KBM-7 (cell line): Measurements from ENCODE around the gene ISCA2.

Experiments used
- DNase-seq: peaks from one replicate; pipeline ENCODE4 v3.0.0-alpha.2; 2015
- in situ Hi-C: fragments of 300-500 bp; cut with MboI; formaldehyde crosslinking; loops from 2 replicates; pipeline ENCODE4 v1.14.3; 2020; ENCODE audit warnings: low sequenced_read_pairs, low pct_unique_long_range_greater_than_20kb, mixed read lengths

The ISCA2 gene

GRCh38 chr14:74504874-74505720 is 11.5 kb downstream of the ISCA2 start:
- DNase-seq = no peak
- in situ Hi-C loops = no loop called here

GRCh38 chr14:74505831-74506230 is 12.3 kb downstream of the ISCA2 start:
- DNase-seq = no peak
- in situ Hi-C loops = no loop called here

- DNase-seq = no peak
- in situ Hi-C loops = no loop called here
Measured at GRCh38 chr14:74506411-74506851, 12.9 kb downstream of the ISCA2 start.

GRCh38 chr14:74507085-74507484 is 13.5 kb downstream of the ISCA2 start:
- in situ Hi-C loops = no loop called here
- no peak for DNase-seq

- no peak for DNase-seq
- in situ Hi-C loops = no loop called here
Measured at GRCh38 chr14:74507840-74508239, 14.3 kb downstream of the ISCA2 start.

GRCh38 chr14:74508292-74508731 is 14.7 kb downstream of the ISCA2 start:
- DNase-seq = no peak
- in situ Hi-C loops = no loop called here

- in situ Hi-C loops = no loop called here
- DNase-seq = no peak
Measured at GRCh38 chr14:74508844-74509428, 15.4 kb downstream of the ISCA2 start.

GRCh38 chr14:74509587-74510222 is 16.1 kb downstream of the ISCA2 start:
- no peak for DNase-seq
- in situ Hi-C loops = no loop called here

- no peak for DNase-seq
- in situ Hi-C loops = no loop called here
Measured at GRCh38 chr14:74510223-74510931, 16.8 kb downstream of the ISCA2 start.

GRCh38 chr14:74510959-74511409 is 17.4 kb downstream of the ISCA2 start:
- DNase-seq = no peak
- in situ Hi-C loops = no loop called here

- in situ Hi-C loops = no loop called here
- no peak for DNase-seq
Measured at GRCh38 chr14:74511966-74512830, 18.6 kb downstream of the ISCA2 start.

GRCh38 chr14:74514471-74514941 is 20.9 kb downstream of the ISCA2 start:
- DNase-seq = peak; percentile 84
- in situ Hi-C loops = no loop called here

GRCh38 chr14:74515891-74516412 is 22.4 kb downstream of the ISCA2 start:
- in situ Hi-C loops = no loop called here
- DNase-seq = no peak

- no peak for DNase-seq
- in situ Hi-C loops = no loop called here
Measured at GRCh38 chr14:74516451-74517160, 23.0 kb downstream of the ISCA2 start.

GRCh38 chr14:74517731-74518130 is 24.2 kb downstream of the ISCA2 start:
- DNase-seq = no peak
- in situ Hi-C loops = no loop called here

GRCh38 chr14:74518221-74518620 is 24.7 kb downstream of the ISCA2 start:
- in situ Hi-C loops = no loop called here
- DNase-seq = no peak

GRCh38 chr14:74519316-74520074 is 25.9 kb downstream of the ISCA2 start:
- in situ Hi-C loops = no loop called here
- no peak for DNase-seq
